Sigmoid colon (tissue), 4 donors: Measurements from ENCODE around the gene ELMO1.

Experiments used
- CTCF ChIP-seq, 4 experiments: fragments of 450-650 bp in 3 of 4; fragments of 200-600 bp in 1 of 4; IDR thresholded peaks; one replicate each; pipeline ENCODE4 v1.5.1; 2016 to 2019; ENCODE audit warnings: antibody characterized with exemption in 4 of 4, mild to moderate bottlenecking in 3 of 4, moderate library complexity in 2 of 4
- EP300 ChIP-seq, 4 donors: sonication (generic); formaldehyde crosslinking; IDR thresholded peaks; one replicate each; pipeline ENCODE4 v1.6.1; 2017; ENCODE audit warnings: antibody characterized with exemption in 4 of 4
- POLR2A ChIP-seq, 2 donors: fragments of 450-650 bp; IDR thresholded peaks; one replicate each; pipeline ENCODE4 v1.6.1; 2016; ENCODE audit warnings: antibody characterized with exemption in 2 of 2, mild to moderate bottlenecking in 2 of 2, moderate library complexity in 2 of 2
- POLR2AphosphoS5 ChIP-seq, 4 donors: sonication (generic); formaldehyde crosslinking; IDR thresholded peaks; one replicate each; pipeline ENCODE4 v1.6.1; 2017; ENCODE audit warnings: antibody characterized with exemption in 4 of 4

GRCh38 chr7:37265876-37266275 is 182.8 kb downstream of the ELMO1 start:
- TF ChIP-seq CTCF (IDR thresholded peaks at IDR 0.05) (no peak), POLR2A (IDR thresholded peaks at IDR 0.05) (no peak), POLR2AphosphoS5 (IDR thresholded peaks at IDR 0.05) (no peak), EP300 (IDR thresholded peaks at IDR 0.05) (no peak)
